HG02588 (cell line): ENCODE results near the gene ME2.
"Not testable (repeated sequence)": the region's sequence is repeated elsewhere in the genome, so short reads cannot be mapped to it uniquely, and the experiment has no call there.

ENCODE experiments used
- ATAC-seq: cut with Tn5 transposase; IDR thresholded peaks from one replicate; pipeline ENCODE4 v1.9.1; 2021; ENCODE audit warnings: mild to moderate bottlenecking, moderate library complexity; ENCODE audit not compliant: unreplicated experiment

Gene ME2

GRCh38 chr18:50969448-50969847, 90.5 kb downstream of the ME2 start:
- no peak for ATAC-seq

GRCh38 chr18:50970006-50970405, 91.1 kb downstream of the ME2 start:
- ATAC-seq = no peak

GRCh38 chr18:50972404-50972803, 93.5 kb downstream of the ME2 start:
- ATAC-seq = not testable (repeated sequence)

- ATAC-seq = no peak
Observed at GRCh38 chr18:50973367-50974126, 94.6 kb downstream of the ME2 start.

- ATAC-seq = no peak
Observed at GRCh38 chr18:50977037-50977760, 98.3 kb downstream of the ME2 start.

- ATAC-seq = no peak
Observed at GRCh38 chr18:50981381-50981780, 102.5 kb downstream of the ME2 start.

- ATAC-seq = no peak
Observed at GRCh38 chr18:50982086-50982801, 103.3 kb downstream of the ME2 start.

- ATAC-seq = no peak
Observed at GRCh38 chr18:50982802-50983179, 103.9 kb downstream of the ME2 start.

- ATAC-seq = no peak
Observed at GRCh38 chr18:50986360-50987087, 107.6 kb downstream of the ME2 start.

GRCh38 chr18:50987261-50987660, 108.3 kb downstream of the ME2 start:
- no peak for ATAC-seq

- no peak for ATAC-seq
Observed at GRCh38 chr18:50989711-50990110, 110.8 kb downstream of the ME2 start.

- no peak for ATAC-seq
Observed at GRCh38 chr18:50992351-50992762, 113.4 kb downstream of the ME2 start.

- ATAC-seq = no peak
Observed at GRCh38 chr18:50994031-50994430, 115.1 kb downstream of the ME2 start.

- not testable (repeated sequence) for ATAC-seq
Observed at GRCh38 chr18:51003174-51003573, 124.3 kb downstream of the ME2 start.
